Fibroblast of peridontal ligament (primary cell): ENCODE results near the gene PLAGL2.

Experiments
- DNase-seq: peaks from one replicate; pipeline ENCODE4 v3.0.0-alpha.2; 2010; ENCODE audit errors: extremely low read depth

The PLAGL2 gene

DNA sequence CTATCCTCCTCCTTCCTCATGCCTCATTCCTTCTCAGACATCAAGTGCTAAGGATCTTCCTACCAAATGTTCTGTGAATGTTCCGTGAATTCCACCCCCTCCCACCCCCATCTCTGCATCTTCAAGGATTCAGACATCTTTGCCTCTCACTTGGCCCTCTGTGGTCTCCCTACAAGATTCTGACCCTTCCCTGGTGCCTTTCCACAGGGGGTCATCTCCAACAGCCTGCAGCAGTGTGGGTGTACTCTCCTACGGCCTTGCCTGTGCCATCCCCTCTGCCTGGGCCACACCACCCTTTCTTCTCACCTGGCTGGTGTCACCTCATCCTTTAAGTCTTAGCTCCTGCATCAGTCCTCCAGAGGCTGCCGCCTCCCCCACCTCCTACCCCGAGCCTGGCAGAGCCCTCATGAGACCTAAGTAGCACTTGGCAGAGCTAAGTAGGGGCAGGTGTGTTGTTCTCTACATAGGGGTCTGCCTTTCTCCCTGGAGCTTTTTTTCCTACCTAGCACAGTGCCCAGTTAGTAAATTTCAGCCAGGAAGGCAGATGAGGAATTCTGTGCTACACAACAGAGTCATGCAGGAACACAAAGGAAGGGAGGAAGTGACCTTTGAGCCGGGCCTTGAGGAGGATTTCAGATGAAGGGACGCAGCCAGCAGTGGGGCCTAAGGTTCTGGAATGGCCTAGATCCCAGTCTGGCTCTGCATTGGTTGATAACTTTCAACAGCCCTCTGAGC is 55.0 kb downstream of the PLAGL2 start:
- no peak for DNase-seq

GRCh38 chr20:32150291-32150848 is 57.2 kb downstream of the PLAGL2 start:
- DNase-seq: no peak

GRCh38 chr20:32149566-32150170 is 57.9 kb downstream of the PLAGL2 start:
- no peak for DNase-seq

- no peak for DNase-seq
Observed at GRCh38 chr20:32144898-32145662, 62.5 kb downstream of the PLAGL2 start.

GRCh38 chr20:32142991-32143390 is 64.6 kb downstream of the PLAGL2 start:
- no peak for DNase-seq
